Astrocyte (in vitro differentiated cells and primary cell): Measurements from ENCODE around the gene LILRB3. TPM values are rescaled to one million over a fixed set of nuclear protein-coding genes. Genes with fewer than 3 reads are reported as not detected.

Source experiments
- DNase-seq: peaks from one replicate; pipeline ENCODE4 v3.0.0-alpha.2; 2010; ENCODE audit warnings: low read depth
- FAIRE-seq: peaks from 2 replicates; lab custom pipeline; 2011; peaks lifted over from hg19 to GRCh38; lab: Jason Lieb, UNC
- H2AFZ ChIP-seq: 2 replicates; pipeline ENCODE4 v1.6.0; 2012; ENCODE audit warnings: low read depth, low read length, inconsistent platforms
- H3K27ac ChIP-seq: 2 replicates; pipeline ENCODE4 v1.5.1; 2011; ENCODE audit warnings: low read depth, low read length, inconsistent platforms
- H3K27me3 ChIP-seq: 2 replicates; pipeline ENCODE4 v1.6.0; 2011; ENCODE audit warnings: low read length, inconsistent platforms; ENCODE audit not compliant: insufficient read depth
- H3K36me3 ChIP-seq: 2 replicates; pipeline ENCODE4 v1.5.1; 2011; ENCODE audit warnings: low read length, inconsistent platforms; ENCODE audit not compliant: insufficient read depth
- H3K4me1 ChIP-seq: 2 replicates; pipeline ENCODE4 v1.5.1; 2011; ENCODE audit warnings: low read length, inconsistent platforms; ENCODE audit not compliant: insufficient read depth
- H3K4me2 ChIP-seq: 2 replicates; pipeline ENCODE4 v1.6.0; 2012; ENCODE audit warnings: low read length, inconsistent platforms
- H3K4me3 ChIP-seq: 2 replicates; pipeline ENCODE4 v1.5.1; 2011; ENCODE audit warnings: low read depth, mild to moderate bottlenecking, low read length, inconsistent platforms; ENCODE audit not compliant: insufficient read depth
- H3K79me2 ChIP-seq: 2 replicates; pipeline ENCODE4 v1.6.0; 2012; ENCODE audit warnings: mild to moderate bottlenecking, low read length, inconsistent platforms; ENCODE audit not compliant: insufficient read depth
- H3K9ac ChIP-seq: 2 replicates; pipeline ENCODE4 v1.6.0; 2012; ENCODE audit warnings: mild to moderate bottlenecking, low read length, inconsistent platforms
- H3K9me3 ChIP-seq: 2 replicates; pipeline ENCODE4 v1.5.1; 2012; ENCODE audit warnings: low read depth, mild to moderate bottlenecking, low read length, inconsistent platforms; ENCODE audit not compliant: insufficient read depth
- H4K20me1 ChIP-seq: 2 replicates; pipeline ENCODE4 v1.6.0; 2012; ENCODE audit warnings: low read length, inconsistent platforms; ENCODE audit not compliant: insufficient read depth
- H3K27ac Mint-ChIP-seq: one replicate; pipeline ENCODE4 v1.8.0; 2021; ENCODE audit warnings: mild to moderate bottlenecking, mixed read lengths; ENCODE audit not compliant: unreplicated experiment
- H3K27me3 Mint-ChIP-seq: one replicate; pipeline ENCODE4 v1.8.0; 2021; ENCODE audit warnings: low read depth, mixed read lengths; ENCODE audit not compliant: unreplicated experiment
- H3K36me3 Mint-ChIP-seq: one replicate; pipeline ENCODE4 v1.8.0; 2021; ENCODE audit warnings: low read depth, mixed read lengths; ENCODE audit not compliant: unreplicated experiment
- H3K4me1 Mint-ChIP-seq: one replicate; pipeline ENCODE4 v1.8.0; 2021; ENCODE audit warnings: low read depth, mixed read lengths; ENCODE audit not compliant: unreplicated experiment
- H3K4me3 Mint-ChIP-seq: one replicate; pipeline ENCODE4 v1.8.0; 2021; ENCODE audit warnings: mild to moderate bottlenecking, moderate library complexity, mixed read lengths; ENCODE audit not compliant: unreplicated experiment
- H3K9me3 Mint-ChIP-seq: one replicate; pipeline ENCODE4 v1.8.0; 2021; ENCODE audit warnings: mild to moderate bottlenecking, mixed read lengths; ENCODE audit not compliant: unreplicated experiment
- EZH2 ChIP-seq: IDR thresholded peaks from 2 replicates; pipeline ENCODE4 v1.6.1; 2012; ENCODE audit warnings: mild to moderate bottlenecking, low read length, inconsistent platforms; ENCODE audit not compliant: insufficient read depth
- total RNA-seq: library from RNA; stranded (reverse); gene quantifications from 2 replicates; pipeline ENCODE4 v1.2.1, GENCODE V29; 2021
- TF ChIP-seq, protein P1 (sequence below): IDR thresholded peaks from 2 replicates; pipeline ENCODE4 v1.5.1; 2011; ENCODE audit warnings: low read depth, mild to moderate bottlenecking, inconsistent platforms, low read length, moderate library complexity; ENCODE audit not compliant: insufficient read depth

LILRB3 gene
- total RNA-seq, 1 donor from 2014 or later, result not detected

- FAIRE-seq (no peak), DNase-seq (no peak)
- H4K20me1 ChIP-seq, result no peaks in the 10 kb centered on the region
- no peaks in the 10 kb centered on the region for H3K9me3 ChIP-seq
- H3K9ac ChIP-seq, result no peak overlapping the region
- no peak overlapping the region for H3K4me2 ChIP-seq
- H3K4me3 Mint-ChIP-seq, result no peak overlapping the region
- no peaks in the 10 kb centered on the region for H3K4me1 Mint-ChIP-seq
- H3K4me3 ChIP-seq, result no peak overlapping the region
- no peak for TF ChIP-seq EZH2
- TF ChIP-seq, protein P1, sequence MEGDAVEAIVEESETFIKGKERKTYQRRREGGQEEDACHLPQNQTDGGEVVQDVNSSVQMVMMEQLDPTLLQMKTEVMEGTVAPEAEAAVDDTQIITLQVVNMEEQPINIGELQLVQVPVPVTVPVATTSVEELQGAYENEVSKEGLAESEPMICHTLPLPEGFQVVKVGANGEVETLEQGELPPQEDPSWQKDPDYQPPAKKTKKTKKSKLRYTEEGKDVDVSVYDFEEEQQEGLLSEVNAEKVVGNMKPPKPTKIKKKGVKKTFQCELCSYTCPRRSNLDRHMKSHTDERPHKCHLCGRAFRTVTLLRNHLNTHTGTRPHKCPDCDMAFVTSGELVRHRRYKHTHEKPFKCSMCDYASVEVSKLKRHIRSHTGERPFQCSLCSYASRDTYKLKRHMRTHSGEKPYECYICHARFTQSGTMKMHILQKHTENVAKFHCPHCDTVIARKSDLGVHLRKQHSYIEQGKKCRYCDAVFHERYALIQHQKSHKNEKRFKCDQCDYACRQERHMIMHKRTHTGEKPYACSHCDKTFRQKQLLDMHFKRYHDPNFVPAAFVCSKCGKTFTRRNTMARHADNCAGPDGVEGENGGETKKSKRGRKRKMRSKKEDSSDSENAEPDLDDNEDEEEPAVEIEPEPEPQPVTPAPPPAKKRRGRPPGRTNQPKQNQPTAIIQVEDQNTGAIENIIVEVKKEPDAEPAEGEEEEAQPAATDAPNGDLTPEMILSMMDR, result no peak
- peaks cover 3% of the 10 kb centered on the region for H3K36me3 Mint-ChIP-seq
- H2AFZ ChIP-seq, result no peak overlapping the region
- no peak overlapping the region for H3K27ac ChIP-seq
- H3K27me3 Mint-ChIP-seq, result peaks cover 34% of the 10 kb centered on the region
- no peaks in the 10 kb centered on the region for H3K36me3 ChIP-seq
- no peak overlapping the region for H3K27ac Mint-ChIP-seq
- no peaks in the 10 kb centered on the region for H3K27me3 ChIP-seq
- H3K4me1 ChIP-seq, result no peaks in the 10 kb centered on the region
- no peaks in the 10 kb centered on the region for H3K79me2 ChIP-seq
- H3K9me3 Mint-ChIP-seq, result no peaks in the 10 kb centered on the region
Observed at GRCh38 chr19:54253331-54254194, 30.8 kb upstream of the LILRB3 start.

DNA sequence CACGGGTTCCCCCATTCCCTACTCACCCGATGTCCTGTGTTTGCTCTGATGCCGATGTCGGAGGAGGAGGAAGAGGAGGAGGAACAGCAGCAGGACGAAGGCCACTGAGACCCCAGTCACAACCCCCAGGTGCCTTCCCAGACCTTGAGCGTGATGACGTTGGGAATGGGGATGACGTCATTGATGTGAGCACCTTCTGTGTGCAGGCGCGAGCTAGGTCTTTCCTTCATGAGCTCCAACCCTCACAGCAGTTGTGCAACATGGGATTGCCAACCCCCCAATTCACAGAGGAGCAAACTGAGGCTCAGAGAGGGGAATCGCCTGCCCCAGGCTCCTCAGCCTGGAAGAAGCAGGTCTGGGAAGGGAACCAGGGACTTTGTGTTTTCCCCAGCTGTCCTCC, 30.0 kb upstream of the LILRB3 start:
- no peaks in the 10 kb centered on the region for H3K9me3 Mint-ChIP-seq
- no peak overlapping the region for H3K27ac Mint-ChIP-seq
- FAIRE-seq (no peak), DNase-seq (no peak)
- Histone ChIP-seq H3K9ac (no peak overlapping the region), H3K4me1 (no peaks in the 10 kb centered on the region), H2AFZ (no peak overlapping the region), H3K79me2 (no peaks in the 10 kb centered on the region), H3K4me3 (no peak overlapping the region), H3K9me3 (no peaks in the 10 kb centered on the region), H3K4me2 (no peak overlapping the region), H4K20me1 (no peaks in the 10 kb centered on the region), H3K27me3 (no peaks in the 10 kb centered on the region), H3K27ac (no peak overlapping the region), H3K36me3 (no peaks in the 10 kb centered on the region)
- H3K4me3 Mint-ChIP-seq, result no peak overlapping the region
- peaks cover 33% of the 10 kb centered on the region for H3K27me3 Mint-ChIP-seq
- peaks cover 5% of the 10 kb centered on the region for H3K4me1 Mint-ChIP-seq
- peaks cover 3% of the 10 kb centered on the region for H3K36me3 Mint-ChIP-seq
- TF ChIP-seq, protein P1, result no peak
- no peak for TF ChIP-seq EZH2

GRCh38 chr19:54252243-54252642, 29.4 kb upstream of the LILRB3 start:
- DNase-seq (no peak), FAIRE-seq (no peak)
- H3K4me3 Mint-ChIP-seq, result no peak overlapping the region
- H3K27me3 ChIP-seq, result no peaks in the 10 kb centered on the region
- TF ChIP-seq, protein P1, result no peak
- TF ChIP-seq EZH2, result no peak
- H3K27me3 Mint-ChIP-seq, result peaks cover 27% of the 10 kb centered on the region
- no peak overlapping the region for H3K4me3 ChIP-seq
- no peak overlapping the region for H3K4me2 ChIP-seq
- peaks cover 9% of the 10 kb centered on the region for H3K4me1 Mint-ChIP-seq
- no peak overlapping the region for H3K27ac Mint-ChIP-seq
- no peaks in the 10 kb centered on the region for H4K20me1 ChIP-seq
- no peak overlapping the region for H3K27ac ChIP-seq
- H3K9ac ChIP-seq, result no peak overlapping the region
- peaks cover 3% of the 10 kb centered on the region for H3K36me3 Mint-ChIP-seq
- no peaks in the 10 kb centered on the region for H3K9me3 Mint-ChIP-seq
- no peaks in the 10 kb centered on the region for H3K36me3 ChIP-seq
- no peaks in the 10 kb centered on the region for H3K4me1 ChIP-seq
- no peak overlapping the region for H2AFZ ChIP-seq
- H3K9me3 ChIP-seq, result no peaks in the 10 kb centered on the region
- H3K79me2 ChIP-seq, result no peaks in the 10 kb centered on the region
